H1 (cell line): ENCODE measurements around the gene CDH15. TPM values are rescaled to one million over a fixed set of nuclear protein-coding genes. Genes with fewer than 3 reads are reported as not detected.

Source experiments
- CTCF ChIA-PET: fragments of 300-600 bp; sonication (Branson Sonifier 250); formaldehyde crosslinking; loops from one replicate; lab custom pipeline; 2021; ENCODE audit not compliant: partially characterized antibody; lab: Charles Lee
- POLR2A ChIA-PET: fragments of 300-600 bp; sonication (Branson Sonifier 250); formaldehyde crosslinking; loops from one replicate; lab custom pipeline; 2021; ENCODE audit warnings: inconsistent platforms; ENCODE audit not compliant: partially characterized antibody; lab: Charles Lee
- DNase-seq, 2 experiments: peaks; one replicate each; pipeline versions ENCODE4 v3.0.0 to v3.0.0-alpha.2; 2010 to 2022; ENCODE audit warnings: low spot score in 2 of 2, low read depth in 1 of 2, mixed read lengths in 1 of 2
- FAIRE-seq: peaks from 2 replicates; lab custom pipeline; 2011; peaks lifted over from hg19 to GRCh38; lab: Jason Lieb, UNC
- H2AFZ ChIP-seq: 2 replicates; pipeline ENCODE4 v1.8.1; 2012; ENCODE audit warnings: low read length, inconsistent platforms
- H2AK5ac ChIP-seq: 2 replicates; pipeline ENCODE4 v1.6.1; 2013; ENCODE audit warnings: low read depth, low read length
- H2BK120ac ChIP-seq: replicated peaks from 2 replicates; pipeline ENCODE3; 2013; ENCODE audit warnings: low read depth, low read length, inconsistent platforms
- H2BK12ac ChIP-seq: 2 replicates; pipeline ENCODE4 v1.6.1; 2013; ENCODE audit warnings: low read depth, low read length
- H2BK15ac ChIP-seq: 2 replicates; pipeline ENCODE4 v1.6.1; 2013; ENCODE audit warnings: low read length
- H2BK20ac ChIP-seq: 2 replicates; pipeline ENCODE4 v1.6.1; 2013; ENCODE audit warnings: low read length
- H2BK5ac ChIP-seq: 2 replicates; pipeline ENCODE4 v1.6.1; 2013; ENCODE audit warnings: low read depth, low read length
- H3K14ac ChIP-seq: 2 replicates; pipeline ENCODE4 v1.6.1; 2013; ENCODE audit warnings: inconsistent platforms; ENCODE audit not compliant: insufficient read length
- H3K18ac ChIP-seq: 2 replicates; pipeline ENCODE4 v1.6.1; 2013; ENCODE audit warnings: low read length; ENCODE audit errors: extremely low read depth
- H3K23ac ChIP-seq: 2 replicates; pipeline ENCODE4 v1.6.1; 2013; ENCODE audit warnings: inconsistent platforms; ENCODE audit not compliant: insufficient read length
- H3K23me2 ChIP-seq: 2 replicates; pipeline ENCODE4 v1.6.1; 2013; ENCODE audit warnings: low read depth, low read length
- H3K27ac ChIP-seq: 2 replicates; pipeline ENCODE4 v1.6.1; 2011; ENCODE audit warnings: low read depth, low read length, inconsistent platforms
- H3K27me3 ChIP-seq, 4 experiments: replicated peaks in 1 of 4; 1 replicate in 1 of 4; 2 replicates in 3 of 4; pipeline versions ENCODE4 v1.6.1 to v1.8.1; 2011 to 2013; ENCODE audit warnings: low read length in 3 of 4, mild to moderate bottlenecking in 3 of 4, inconsistent platforms in 2 of 4, mixed read lengths in 2 of 4, moderate library complexity in 1 of 4; ENCODE audit not compliant: control insufficient read depth in 3 of 4, insufficient read depth in 3 of 4; ENCODE audit errors: extremely low read depth in 1 of 4
- H3K36me3 ChIP-seq, 4 experiments: 2 replicates each; pipeline versions ENCODE4 v1.6.1 to v1.8.1; 2011 to 2013; ENCODE audit warnings: mild to moderate bottlenecking in 4 of 4, low read length in 3 of 4, moderate library complexity in 2 of 4, control low read depth in 1 of 4, inconsistent platforms in 1 of 4; ENCODE audit not compliant: insufficient read depth in 4 of 4, control insufficient read depth in 2 of 4
- H3K4ac ChIP-seq: replicated peaks from 2 replicates; pipeline ENCODE3; 2013; ENCODE audit warnings: low read length, low read depth, mixed read lengths, inconsistent platforms; ENCODE audit not compliant: insufficient read length
- H3K4me1 ChIP-seq, 4 experiments: replicated peaks in 1 of 4; 1 replicate in 1 of 4; 2 replicates in 3 of 4; pipeline versions ENCODE4 v1.6.1 to v1.8.1; 2011 to 2013; ENCODE audit warnings: low read length in 3 of 4, inconsistent platforms in 2 of 4, mixed read lengths in 1 of 4; ENCODE audit not compliant: insufficient read depth in 4 of 4, control insufficient read depth in 3 of 4
- H3K4me2 ChIP-seq, 2 experiments: 2 replicates each; pipeline versions ENCODE4 v1.6.1 to v1.8.1; 2011 to 2013; ENCODE audit warnings: low read depth in 2 of 2, low read length in 2 of 2, control low read depth in 1 of 2, inconsistent platforms in 1 of 2, mild to moderate bottlenecking in 1 of 2; ENCODE audit not compliant: insufficient read depth in 1 of 2
- H3K4me3 ChIP-seq, 4 experiments: fragments of 200-600, 300-600 bp in 1 of 4; sonication (generic), shearing (Covaris generic), sonication (Bioruptor Twin) in 1 of 4; 2 replicates each; pipeline versions ENCODE4 v1.5.1 to v1.8.1; 2011 to 2016; ENCODE audit warnings: low read length in 4 of 4, low read depth in 3 of 4, control low read depth in 2 of 4, inconsistent platforms in 2 of 4, mild to moderate bottlenecking in 2 of 4, mixed read lengths in 1 of 4, moderate library complexity in 1 of 4; ENCODE audit not compliant: insufficient read depth in 2 of 4; ENCODE audit errors: extremely low read depth in 1 of 4
- H3K56ac ChIP-seq: replicated peaks from 2 replicates; pipeline ENCODE3; 2013; ENCODE audit warnings: low read depth, mild to moderate bottlenecking, mixed read lengths, low read length, inconsistent platforms; ENCODE audit not compliant: insufficient read length
- H3K79me1 ChIP-seq: 2 replicates; pipeline ENCODE4 v1.6.1; 2013; ENCODE audit warnings: low read depth, low read length, control low read depth
- H3K79me2 ChIP-seq, 2 experiments: 2 replicates each; pipeline versions ENCODE4 v1.6.1 to v1.8.1; 2012 to 2013; ENCODE audit warnings: low read length in 2 of 2, mild to moderate bottlenecking in 2 of 2, inconsistent platforms in 1 of 2; ENCODE audit not compliant: insufficient read depth in 2 of 2, control insufficient read depth in 1 of 2
- H3K9ac ChIP-seq, 4 experiments: replicated peaks in 1 of 4; 1 replicate in 1 of 4; 2 replicates in 3 of 4; pipeline versions ENCODE4 v1.6.1 to v1.8.1; 2011 to 2013; ENCODE audit warnings: low read depth in 3 of 4, low read length in 3 of 4, control low read depth in 2 of 4, mild to moderate bottlenecking in 2 of 4, moderate library complexity in 2 of 4, inconsistent platforms in 1 of 4; ENCODE audit errors: extremely low read depth in 1 of 4
- H3K9me3 ChIP-seq, 2 experiments: 2 replicates each; pipeline versions ENCODE4 v1.6.1 to v1.8.1; 2012 to 2013; ENCODE audit warnings: mild to moderate bottlenecking in 2 of 2, moderate library complexity in 2 of 2, control low read depth in 1 of 2, inconsistent platforms in 1 of 2, low read depth in 1 of 2, low read length in 1 of 2, mixed read lengths in 1 of 2; ENCODE audit not compliant: insufficient read depth in 2 of 2
- H4K20me1 ChIP-seq, 2 experiments: replicated peaks in 1 of 2; 2 replicates each; pipeline versions ENCODE3 to v1.8.1; 2011 to 2013; ENCODE audit warnings: inconsistent platforms in 2 of 2, low read length in 2 of 2, mild to moderate bottlenecking in 1 of 2; ENCODE audit not compliant: insufficient read depth in 2 of 2, control insufficient read depth in 1 of 2
- H4K5ac ChIP-seq: 2 replicates; pipeline ENCODE4 v1.6.1; 2013; ENCODE audit warnings: low read length, low read depth, mixed read lengths, inconsistent platforms; ENCODE audit not compliant: insufficient read length
- H4K8ac ChIP-seq: 2 replicates; pipeline ENCODE4 v1.8.0; 2013; ENCODE audit warnings: mild to moderate bottlenecking, moderate library complexity, low read length, inconsistent platforms; ENCODE audit not compliant: insufficient read depth; ENCODE audit errors: extremely low read depth
- H4K91ac ChIP-seq: replicated peaks from 2 replicates; pipeline ENCODE3; 2013; ENCODE audit warnings: low read length, mixed read lengths, inconsistent platforms; ENCODE audit not compliant: insufficient read length
- CREB1 ChIP-seq: IDR thresholded peaks from 2 replicates; pipeline ENCODE4 v1.6.1; 2012; ENCODE audit warnings: inconsistent platforms
- GABPA ChIP-seq: IDR thresholded peaks from 2 replicates; pipeline ENCODE4 v1.6.1; 2011; ENCODE audit warnings: mild to moderate bottlenecking, low read length, moderate library complexity, borderline replicate concordance; ENCODE audit not compliant: insufficient read depth
- KDM1A ChIP-seq: fragments of 200-600, 300-600 bp; sonication (generic); IDR thresholded peaks from 2 replicates; pipeline ENCODE4 v1.7.1; 2016; ENCODE audit warnings: mild to moderate bottlenecking, low read length, borderline replicate concordance
- KDM5A ChIP-seq: fragments of 200-600 bp; IDR thresholded peaks from 2 replicates; pipeline ENCODE4 v1.7.1; 2012; ENCODE audit warnings: mild to moderate bottlenecking, low read length, inconsistent platforms, mixed read lengths
- NRF1 ChIP-seq: IDR thresholded peaks from 2 replicates; pipeline ENCODE4 v1.6.1; 2011; ENCODE audit warnings: mild to moderate bottlenecking, low read depth, low read length, improper control_type of control experiment
- PHF8 ChIP-seq: fragments of 200-600 bp; sonication (generic); conservative IDR thresholded peaks from 2 replicates; pipeline ENCODE4 v1.7.1; 2012; ENCODE audit warnings: low read depth, mild to moderate bottlenecking, inconsistent platforms, low read length, moderate library complexity
- POLR2AphosphoS5 ChIP-seq: IDR thresholded peaks from 2 replicates; pipeline ENCODE4 v1.6.1; 2011; ENCODE audit warnings: low read depth, low read length
- POU5F1 ChIP-seq: IDR thresholded peaks from 2 replicates; pipeline ENCODE4 v1.6.1; 2011; ENCODE audit warnings: low read depth, mild to moderate bottlenecking, low read length, moderate library complexity
- RBBP5 ChIP-seq: IDR thresholded peaks from 2 replicates; pipeline ENCODE4 v1.7.1; 2012; ENCODE audit warnings: low read depth, mild to moderate bottlenecking, inconsistent platforms, low read length, moderate library complexity, borderline replicate concordance
- RXRA ChIP-seq: IDR thresholded peaks from 2 replicates; pipeline ENCODE4 v1.6.1; 2011; ENCODE audit warnings: low read depth, mild to moderate bottlenecking, low read length, moderate library complexity; ENCODE audit not compliant: insufficient read depth
- SP2 ChIP-seq: IDR thresholded peaks from 2 replicates; pipeline ENCODE4 v1.6.1; 2012; ENCODE audit warnings: mild to moderate bottlenecking, low read length, inconsistent platforms
- TAF7 ChIP-seq: optimal IDR thresholded peaks from 2 replicates; pipeline ENCODE3; 2011; ENCODE audit warnings: low read depth, mild to moderate bottlenecking, inconsistent platforms, low read length, moderate library complexity, borderline replicate concordance
- TBP ChIP-seq: IDR thresholded peaks from 2 replicates; pipeline ENCODE4 v1.6.1; 2011; ENCODE audit warnings: low read depth, low read length, improper control_type of control experiment
- WGBS, 2 experiments: shearing (Covaris generic) in 1 of 2; methylation state at CpG; one replicate each; pipeline versions ENCODE4 v1.1.6 to v1.1.7; 2013 to 2015; ENCODE audit warnings: low lambda C conversion rate in 2 of 2, mixed read lengths in 2 of 2, inconsistent platforms in 1 of 2, low coverage in 1 of 2, missing lambda C conversion rate in 1 of 2; ENCODE audit not compliant: insufficient replicate concordance in 2 of 2, insufficient coverage in 1 of 2, insufficient read length in 1 of 2; ENCODE audit errors: extremely low coverage in 1 of 2, missing lambda C conversion rate in 1 of 2; 5-methylcytosine and 5-hydroxymethylcytosine counted together
- polyA plus RNA-seq, 7 experiments: library from polyadenylated mRNA; depleted of rRNA in 3 of 7; stranded (reverse) in 5 of 7; unstranded in 2 of 7; fragments of >200 nt in 5 of 7; fragments of 200-250 nt in 2 of 7; gene quantifications; 1 replicate in 5 of 7; 2 replicates in 1 of 7; 4 replicates in 1 of 7; pipeline versions ENCODE4 v1.2.1 to v1.2.3, GENCODE V29; 2011 to 2013; ENCODE audit warnings: missing spikeins in 2 of 7, mixed read lengths in 2 of 7
- total RNA-seq: library from RNA; stranded (reverse); fragmentation: NEBNext Ultra II Directional; extraction: Animal tissue kit (Norgen Biotek cat#: 25700); gene quantifications from 2 replicates; pipeline ENCODE4 v1.2.1, GENCODE V29; 2021
- TF ChIP-seq, protein P1 (sequence below): IDR thresholded peaks from 2 replicates; pipeline ENCODE4 v1.6.1; 2012; ENCODE audit warnings: low read length, inconsistent platforms

The CDH15 gene
- total and polyA plus RNA-seq, 2 of the 8 experiments (the other 6 are each of a cell fraction or from before 2014, with no cell fraction given), result 0.50 to 0.82 TPM

DNA sequence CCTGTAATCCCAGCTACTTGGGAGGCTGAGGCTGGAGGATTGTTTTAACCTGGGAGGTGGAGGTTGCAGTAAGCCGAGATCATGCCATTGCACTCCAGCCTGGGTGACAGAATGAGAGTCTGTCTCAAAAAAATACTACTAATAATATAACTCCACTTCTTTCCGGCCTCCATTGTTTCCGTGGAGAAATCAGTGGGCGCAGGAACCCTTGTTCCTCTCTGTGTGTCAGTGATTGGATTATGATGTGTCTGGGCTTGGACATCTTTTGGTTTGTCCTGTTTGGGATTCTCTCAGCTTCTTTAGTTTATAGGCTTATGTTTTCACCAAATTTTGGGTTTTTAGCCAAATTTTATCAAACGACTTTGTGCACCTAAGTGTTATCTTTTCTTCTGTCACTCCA, 41.1 kb upstream of the CDH15 start:
- Histone ChIP-seq H3K9ac (no peak overlapping the region), H3K4me2 (no peak overlapping the region), H3K56ac (no peak overlapping the region), H3K4ac (no peak overlapping the region), H3K4me1 (no peaks in the 10 kb centered on the region), H3K9me3 (no peaks in the 10 kb centered on the region; a peak in 1 of 4 replicates), H3K18ac (no peak overlapping the region), H4K5ac (no peak overlapping the region), H2BK15ac (no peak overlapping the region), H4K20me1 (peaks cover 0 to 5% of the 10 kb centered on the region in 2 experiments), H3K79me2 (no peaks in the 10 kb centered on the region), H3K4me3 (no peak overlapping the region), H4K91ac (no peak overlapping the region), H3K23me2 (no peaks in the 10 kb centered on the region), H2BK12ac (no peak overlapping the region), H3K79me1 (no peaks in the 10 kb centered on the region), H3K27me3 (no peaks in the 10 kb centered on the region), H2AFZ (no peak overlapping the region), H2AK5ac (no peak overlapping the region), H3K27ac (no peak overlapping the region), H3K14ac (no peak overlapping the region), H4K8ac (no peak overlapping the region), H2BK20ac (no peak overlapping the region), H3K36me3 (peaks cover 0 to 13% (median 10%) of the 10 kb centered on the region in 4 experiments; a peak in 4 of 8 replicates), H2BK5ac (no peak overlapping the region), H2BK120ac (no peak overlapping the region), H3K23ac (no peak overlapping the region)
- ChIA-PET POLR2A (no interaction called here), CTCF (interaction anchor here (1.5 kb wide), 1 partner anchor 37 kb away, joined by 4 read pairs; no protein-coding TSS in a partner anchor)
- DNase-seq (no peak), FAIRE-seq (no peak)
- 88% methylated on average over 5 of the region's 5 CpGs; no CpG with 5 or more reads in 1 of the 2 experiments for WGBS, 2 experiments
- TF ChIP-seq, protein P1, sequence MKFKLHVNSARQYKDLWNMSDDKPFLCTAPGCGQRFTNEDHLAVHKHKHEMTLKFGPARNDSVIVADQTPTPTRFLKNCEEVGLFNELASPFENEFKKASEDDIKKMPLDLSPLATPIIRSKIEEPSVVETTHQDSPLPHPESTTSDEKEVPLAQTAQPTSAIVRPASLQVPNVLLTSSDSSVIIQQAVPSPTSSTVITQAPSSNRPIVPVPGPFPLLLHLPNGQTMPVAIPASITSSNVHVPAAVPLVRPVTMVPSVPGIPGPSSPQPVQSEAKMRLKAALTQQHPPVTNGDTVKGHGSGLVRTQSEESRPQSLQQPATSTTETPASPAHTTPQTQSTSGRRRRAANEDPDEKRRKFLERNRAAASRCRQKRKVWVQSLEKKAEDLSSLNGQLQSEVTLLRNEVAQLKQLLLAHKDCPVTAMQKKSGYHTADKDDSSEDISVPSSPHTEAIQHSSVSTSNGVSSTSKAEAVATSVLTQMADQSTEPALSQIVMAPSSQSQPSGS, result no peak
- no peak for TF ChIP-seq PHF8
- TF ChIP-seq POLR2AphosphoS5, result no peak
- TF ChIP-seq CREB1, result no peak
- TF ChIP-seq SP2, result no peak
- no peak for TF ChIP-seq TBP
- TF ChIP-seq KDM5A, result no peak
- TF ChIP-seq RBBP5, result no peak
- no peak for TF ChIP-seq GABPA
- no peak for TF ChIP-seq TAF7
- no peak for TF ChIP-seq KDM1A
- no peak for TF ChIP-seq POU5F1
- no peak for TF ChIP-seq NRF1
- no peak for TF ChIP-seq RXRA
